K562 (cell line): ENCODE data around the gene HSPA4L. TPM values are rescaled to one million over a fixed set of nuclear protein-coding genes. Genes with fewer than 3 reads are reported as not detected.

Source experiments
- ATAC-seq: fragments of 200-7000 bp; cut with Tn5 transposase; 3 replicates; pipeline ENCODE4 v1.9.1; 2020; ENCODE audit warnings: moderate library complexity
- BruUV-seq: library from RNA; stranded (reverse); fragments of 400-500 nt; replicated peaks from 2 replicates; lab custom pipeline; 2021; lab: Mats Ljungman, UMichigan
- CTCF ChIA-PET: fragments of 300-600 bp; formaldehyde crosslinking; extraction: SDS; loops from one replicate; lab custom pipeline; 2021; ENCODE audit warnings: low intra/inter-chr PET ratio; lab: Yijun Ruan, JAX
- POLR2A ChIA-PET: fragments of 300-600, 350-650 bp; sonication (Branson Sonifier 250); formaldehyde crosslinking; extraction: SDS; loops from one replicate; lab custom pipeline; 2021; ENCODE audit warnings: antibody characterized with exemption, inconsistent platforms; lab: Yijun Ruan, JAX
- DNase-seq, 4 experiments: peaks; one replicate each; pipeline versions ENCODE4 v3.0.0 to v3.0.0-alpha.2; 2011 to 2018; ENCODE audit warnings: low spot score in 3 of 4, mixed read lengths in 3 of 4; ENCODE audit errors: extremely low read depth in 1 of 4
- FAIRE-seq: peaks from 2 replicates; lab custom pipeline; 2011; peaks lifted over from hg19 to GRCh38; lab: Jason Lieb, UNC
- H2AFZ ChIP-seq: 2 replicates; pipeline ENCODE4 v1.6.0; 2011; ENCODE audit warnings: low read depth, low read length, control low read depth, inconsistent platforms
- H3K27ac ChIP-seq: fragments of 200-600 bp; 3 replicates; pipeline ENCODE4 v1.8.0; 2011; ENCODE audit warnings: low read depth, mild to moderate bottlenecking, control low read depth, inconsistent platforms, low read length, moderate library complexity, mixed read lengths; ENCODE audit errors: extremely low read depth
- H3K27me3 ChIP-seq, 2 experiments: fragments of 300-600 bp in 1 of 2; 2 replicates in 1 of 2; 3 replicates in 1 of 2; pipeline versions ENCODE4 v1.6.0 to v1.8.0; 2011; ENCODE audit warnings: inconsistent platforms in 2 of 2, low read length in 2 of 2, mild to moderate bottlenecking in 1 of 2, mixed read lengths in 1 of 2, moderate library complexity in 1 of 2; ENCODE audit not compliant: control insufficient read depth in 2 of 2, insufficient read depth in 2 of 2
- H3K36me3 ChIP-seq: fragments of 300-600 bp; 3 replicates; pipeline ENCODE4 v1.8.0; 2011; ENCODE audit warnings: mild to moderate bottlenecking, low read length, inconsistent platforms; ENCODE audit not compliant: control insufficient read depth, insufficient read depth
- H3K4me1 ChIP-seq, 2 experiments: fragments of 200-600 bp in 1 of 2; replicated peaks in 1 of 2; 2 replicates in 1 of 2; 3 replicates in 1 of 2; pipeline versions ENCODE4 v1.5.1 to v1.8.0; 2011; ENCODE audit warnings: inconsistent platforms in 2 of 2, low read length in 2 of 2, mild to moderate bottlenecking in 1 of 2, mixed read lengths in 1 of 2, moderate library complexity in 1 of 2; ENCODE audit not compliant: control insufficient read depth in 2 of 2, insufficient read depth in 2 of 2
- H3K4me2 ChIP-seq: 2 replicates; pipeline ENCODE4 v1.6.1; 2011; ENCODE audit warnings: low read length, control low read depth, inconsistent platforms, mixed read lengths; ENCODE audit not compliant: insufficient read depth
- H3K4me3 ChIP-seq: fragments of 200-600 bp; sonication (generic), shearing (Covaris generic); 2 replicates; pipeline ENCODE4 v1.5.1; 2016; ENCODE audit warnings: control low read depth, inconsistent platforms
- H3K79me2 ChIP-seq: fragments of 200-600 bp; 3 replicates; pipeline ENCODE4 v1.8.0; 2011; ENCODE audit warnings: low read length, inconsistent platforms; ENCODE audit not compliant: control insufficient read depth, insufficient read depth
- H3K9ac ChIP-seq, 2 experiments: 2 replicates each; pipeline versions ENCODE4 v1.6.0 to v1.6.1; 2011; ENCODE audit warnings: low read depth in 2 of 2, low read length in 2 of 2, control low read depth in 1 of 2, inconsistent platforms in 1 of 2, mild to moderate bottlenecking in 1 of 2, mixed read lengths in 1 of 2; ENCODE audit not compliant: insufficient read depth in 1 of 2
- H3K9me1 ChIP-seq: one replicate; pipeline ENCODE4 v1.6.0; 2011; ENCODE audit warnings: inconsistent platforms, mild to moderate bottlenecking, low read length, moderate library complexity; ENCODE audit not compliant: control insufficient read depth, insufficient read depth
- H3K9me3 ChIP-seq: replicated peaks from 2 replicates; pipeline ENCODE4 v1.5.1; 2011; ENCODE audit warnings: low read depth, low read length, inconsistent platforms; ENCODE audit not compliant: control insufficient read depth, insufficient read depth
- H4K20me1 ChIP-seq: replicated peaks from 2 replicates; pipeline ENCODE4 v1.6.1; 2011; ENCODE audit warnings: low read length, inconsistent platforms, mixed read lengths; ENCODE audit not compliant: control insufficient read depth, insufficient read depth
- CAMTA2 ChIP-seq: fragments of 250-450 bp; sonication (Bioruptor Pico); conservative IDR thresholded peaks from 2 replicates; pipeline ENCODE4 v1.5.1; 2022
- CHD1 ChIP-seq: fragments of 200-600 bp; sonication (generic); IDR thresholded peaks from one replicate; pipeline ENCODE4 v1.6.1; 2012; ENCODE audit warnings: mild to moderate bottlenecking, moderate library complexity, low read length, inconsistent platforms
- CXXC5 ChIP-seq: fragments of 250-450 bp; sonication (Bioruptor Pico); IDR thresholded peaks from 2 replicates; pipeline ENCODE4 v1.8.0; 2022; ENCODE audit warnings: inconsistent platforms, mild to moderate bottlenecking, moderate library complexity
- ETV5 ChIP-seq: sonication (generic); formaldehyde crosslinking; IDR thresholded peaks from 2 replicates; pipeline ENCODE4 v1.4.0; 2020; ENCODE audit warnings: low read depth, mild to moderate bottlenecking, missing genetic modification reagents
- JUND ChIP-seq, 2 experiments: IDR thresholded peaks; 2 replicates in 1 of 2; 3 replicates in 1 of 2; pipeline ENCODE4 v1.6.1; 2011; ENCODE audit warnings: borderline replicate concordance in 2 of 2, low read depth in 2 of 2, low read length in 2 of 2, improper control_type of control experiment in 1 of 2, missing biosample characterization in 1 of 2, missing genetic modification characterization in 1 of 2, missing genetic modification reagents in 1 of 2
- MAZ ChIP-seq, 2 experiments: fragments of 450-650 bp in 1 of 2; sonication (generic) in 1 of 2; formaldehyde crosslinking; IDR thresholded peaks in 1 of 2; conservative IDR thresholded peaks in 1 of 2; 2 replicates each; pipeline versions ENCODE4 v1.4.0 to v1.5.0; 2020; ENCODE audit warnings: mild to moderate bottlenecking in 1 of 2, missing genetic modification reagents in 1 of 2
- PCBP1 ChIP-seq: fragments of 200-400 bp; formaldehyde crosslinking; IDR thresholded peaks from 2 replicates; pipeline ENCODE4 v1.6.1; 2018; ENCODE audit warnings: mild to moderate bottlenecking, low read depth, low read length; ENCODE audit not compliant: poor library complexity, severe bottlenecking
- PCBP2 ChIP-seq: fragments of 200-400 bp; formaldehyde crosslinking; IDR thresholded peaks from 2 replicates; pipeline ENCODE4 v1.6.1; 2018; ENCODE audit warnings: low read length, low read depth, mild to moderate bottlenecking, moderate library complexity; ENCODE audit not compliant: poor library complexity, severe bottlenecking
- SP1 ChIP-seq: sonication (generic); formaldehyde crosslinking; IDR thresholded peaks from 2 replicates; pipeline ENCODE4 v1.8.1; 2022; ENCODE audit warnings: mild to moderate bottlenecking, missing genetic modification reagents
- SP2 ChIP-seq: IDR thresholded peaks from 2 replicates; pipeline ENCODE4 v1.6.1; 2011; ENCODE audit warnings: mild to moderate bottlenecking, low read depth, low read length, moderate library complexity; ENCODE audit not compliant: poor library complexity, severe bottlenecking; ENCODE audit errors: extremely low read depth
- TAL1 ChIP-seq: fragments of 450-650 bp; IDR thresholded peaks from 2 replicates; pipeline ENCODE4 v1.6.1; 2016; ENCODE audit warnings: mild to moderate bottlenecking
- XRCC4 ChIP-seq: IDR thresholded peaks from one replicate; pipeline ENCODE4 v1.6.1; 2011; ENCODE audit not compliant: insufficient read depth, insufficient read length; ENCODE audit errors: extremely low read depth
- ZNF165 ChIP-seq: fragments of 250-450 bp; sonication (Bioruptor Pico); IDR thresholded peaks from 2 replicates; pipeline ENCODE4 v1.4.0; 2020; ENCODE audit warnings: borderline replicate concordance
- ZNF197 ChIP-seq: fragments of 200-800 bp; sonication (Bioruptor generic); IDR thresholded peaks from 2 replicates; pipeline ENCODE4 v1.6.1; 2016; ENCODE audit warnings: low read depth, missing genetic modification characterization, missing compliant biosample characterization
- ZNF445 ChIP-seq: fragments of 250-450 bp; sonication (Bioruptor Pico); IDR thresholded peaks from 2 replicates; pipeline ENCODE4 v1.4.0; 2020; ENCODE audit warnings: low read depth, mild to moderate bottlenecking, moderate library complexity
- ZNF583 ChIP-seq: fragments of 250-450 bp; sonication (Bioruptor Pico); IDR thresholded peaks from 2 replicates; pipeline ENCODE4 v1.4.0; 2020
- WGBS: fragments of 100-300 bp; shearing (Covaris generic); methylation state at CpG from one replicate; pipeline ENCODE4 v1.1.6; 2016; ENCODE audit warnings: low coverage, mixed read lengths; ENCODE audit not compliant: insufficient coverage; ENCODE audit errors: missing lambda C conversion rate; 5-methylcytosine and 5-hydroxymethylcytosine counted together
- in situ Hi-C: fragments of 300-500 bp; cut with MboI; formaldehyde crosslinking; loops from 4 replicates; pipeline ENCODE4 v1.15.0; 2018; ENCODE audit warnings: inconsistent platforms, mixed read lengths
- intact Hi-C: fragments of 100-400 bp; cut with micrococcal nuclease; formaldehyde crosslinking; loops from 2 replicates; pipeline ENCODE4 v1.14.2; 2022
- polyA plus RNA-seq, 8 experiments: library from polyadenylated mRNA; depleted of rRNA in 4 of 8; stranded (reverse) in 5 of 8; unstranded in 3 of 8; fragments of >200 nt; fragmentation: Nextera tagmentation in 2 of 8; fragmentation: Illumina TruSeq in 1 of 8; extraction: Ambion mirVana in 2 of 8; extraction: Trizol in 1 of 8; gene quantifications; 2 replicates each; pipeline versions ENCODE4 v1.2.1 to v1.2.3, GENCODE V29; 2011 to 2014; ENCODE audit warnings: inconsistent platforms in 1 of 8, missing spikeins in 1 of 8
- total RNA-seq, 7 experiments: library from RNA; depleted of rRNA in 6 of 7; stranded (reverse); fragments of >200 nt in 6 of 7; fragmentation: Illumina TruSeq in 2 of 7; extraction: Trizol in 2 of 7; gene quantifications; 2 replicates each; pipeline versions ENCODE4 v1.2.1 to v1.2.3, GENCODE V29; 2011 to 2021; ENCODE audit warnings: low replicate concordance in 1 of 7
- TF ChIP-seq, protein P1 (sequence below): fragments of 250-450 bp; sonication (Bioruptor Pico); IDR thresholded peaks from 2 replicates; pipeline ENCODE4 v1.8.0; 2021; ENCODE audit warnings: moderate library complexity, mild to moderate bottlenecking, inconsistent platforms
- TF ChIP-seq, protein P2 (sequence below): sonication (generic); formaldehyde crosslinking; IDR thresholded peaks from 2 replicates; pipeline ENCODE4 v1.8.0; 2023; ENCODE audit warnings: mild to moderate bottlenecking, missing genetic modification reagents
- TF ChIP-seq, protein P3 (sequence below): fragments of 450-650 bp; formaldehyde crosslinking; IDR thresholded peaks from 2 replicates; pipeline ENCODE4 v1.4.0; 2022; ENCODE audit warnings: mild to moderate bottlenecking, moderate library complexity

HSPA4L gene
- total and polyA plus RNA-seq, 9 of the 15 experiments (the other 6 are each of a cell fraction or from before 2014, with no cell fraction given) = 12.3 to 37.0 (median 21.7) TPM

DNA sequence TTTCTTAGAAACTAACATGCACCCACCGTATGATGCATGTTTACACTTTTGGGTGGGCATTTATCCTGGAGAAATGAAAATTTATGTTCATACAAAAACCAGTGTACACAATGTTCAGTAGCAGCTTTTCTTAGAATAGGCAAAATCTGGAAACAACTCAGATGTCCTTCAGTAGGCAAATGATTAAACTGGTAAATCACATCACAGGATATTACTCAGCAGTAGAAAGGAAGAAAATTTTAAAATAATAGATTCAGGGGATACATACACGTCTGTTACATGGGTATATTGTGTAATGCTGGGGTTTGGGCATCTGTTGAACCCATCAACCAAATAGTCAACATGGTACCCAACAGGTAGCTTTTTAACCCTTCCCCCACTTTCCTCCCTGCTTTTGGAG lies 25.2 kb upstream of the HSPA4L start:
- POLR2A ChIA-PET = no interaction called here
- Histone ChIP-seq H3K4me3 (no peak overlapping the region), H3K36me3 (no peaks in the 10 kb centered on the region), H3K27me3 (no peaks in the 10 kb centered on the region; a peak in 1 of 5 replicates), H3K27ac (no peak overlapping the region), H3K4me1 (no peaks in the 10 kb centered on the region), H4K20me1 (no peaks in the 10 kb centered on the region), H3K4me2 (no peak overlapping the region)
- FAIRE-seq = no peak
- intact Hi-C loops = no loop called here
- CTCF ChIA-PET = no interaction called here
- WGBS = 9% methylated on average over 2 of the region's 2 CpGs
- TF ChIP-seq ZNF583 (CRISPR knock-in tag) (no peak), TAL1 (no peak), SP1 (CRISPR knock-in tag) (no peak), ZNF165 (CRISPR knock-in tag) (no peak), CXXC5 (CRISPR knock-in tag) (no peak), ZNF197 (CRISPR knock-in tag) (no peak), MAZ (CRISPR knock-in tag; conservative IDR thresholded peaks at IDR 0.05 in 1 of 2, IDR thresholded peaks at IDR 0.05 in 1 of 2) (no peak), JUND (IDR thresholded peaks at IDR 0.05; ENCODE audit: borderline replicate concordance, low read depth, low read length) (no peak), JUND (tag; IDR thresholded peaks at IDR 0.05; ENCODE audit: borderline replicate concordance, low read depth, low read length) (no peak), PCBP2 (no peak), PCBP1 (no peak), CAMTA2 (CRISPR knock-in tag) (no peak), ZNF445 (CRISPR knock-in tag) (no peak), XRCC4 (no peak), SP2 (no peak), CHD1 (no peak), ETV5 (CRISPR knock-in tag) (no peak)
- TF ChIP-seq, protein P1, sequence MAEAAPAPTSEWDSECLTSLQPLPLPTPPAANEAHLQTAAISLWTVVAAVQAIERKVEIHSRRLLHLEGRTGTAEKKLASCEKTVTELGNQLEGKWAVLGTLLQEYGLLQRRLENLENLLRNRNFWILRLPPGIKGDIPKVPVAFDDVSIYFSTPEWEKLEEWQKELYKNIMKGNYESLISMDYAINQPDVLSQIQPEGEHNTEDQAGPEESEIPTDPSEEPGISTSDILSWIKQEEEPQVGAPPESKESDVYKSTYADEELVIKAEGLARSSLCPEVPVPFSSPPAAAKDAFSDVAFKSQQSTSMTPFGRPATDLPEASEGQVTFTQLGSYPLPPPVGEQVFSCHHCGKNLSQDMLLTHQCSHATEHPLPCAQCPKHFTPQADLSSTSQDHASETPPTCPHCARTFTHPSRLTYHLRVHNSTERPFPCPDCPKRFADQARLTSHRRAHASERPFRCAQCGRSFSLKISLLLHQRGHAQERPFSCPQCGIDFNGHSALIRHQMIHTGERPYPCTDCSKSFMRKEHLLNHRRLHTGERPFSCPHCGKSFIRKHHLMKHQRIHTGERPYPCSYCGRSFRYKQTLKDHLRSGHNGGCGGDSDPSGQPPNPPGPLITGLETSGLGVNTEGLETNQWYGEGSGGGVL (CRISPR knock-in tag) = no peak
- TF ChIP-seq, protein P2, sequence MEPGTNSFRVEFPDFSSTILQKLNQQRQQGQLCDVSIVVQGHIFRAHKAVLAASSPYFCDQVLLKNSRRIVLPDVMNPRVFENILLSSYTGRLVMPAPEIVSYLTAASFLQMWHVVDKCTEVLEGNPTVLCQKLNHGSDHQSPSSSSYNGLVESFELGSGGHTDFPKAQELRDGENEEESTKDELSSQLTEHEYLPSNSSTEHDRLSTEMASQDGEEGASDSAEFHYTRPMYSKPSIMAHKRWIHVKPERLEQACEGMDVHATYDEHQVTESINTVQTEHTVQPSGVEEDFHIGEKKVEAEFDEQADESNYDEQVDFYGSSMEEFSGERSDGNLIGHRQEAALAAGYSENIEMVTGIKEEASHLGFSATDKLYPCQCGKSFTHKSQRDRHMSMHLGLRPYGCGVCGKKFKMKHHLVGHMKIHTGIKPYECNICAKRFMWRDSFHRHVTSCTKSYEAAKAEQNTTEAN (CRISPR knock-in tag) = no peak
- TF ChIP-seq, protein P3, sequence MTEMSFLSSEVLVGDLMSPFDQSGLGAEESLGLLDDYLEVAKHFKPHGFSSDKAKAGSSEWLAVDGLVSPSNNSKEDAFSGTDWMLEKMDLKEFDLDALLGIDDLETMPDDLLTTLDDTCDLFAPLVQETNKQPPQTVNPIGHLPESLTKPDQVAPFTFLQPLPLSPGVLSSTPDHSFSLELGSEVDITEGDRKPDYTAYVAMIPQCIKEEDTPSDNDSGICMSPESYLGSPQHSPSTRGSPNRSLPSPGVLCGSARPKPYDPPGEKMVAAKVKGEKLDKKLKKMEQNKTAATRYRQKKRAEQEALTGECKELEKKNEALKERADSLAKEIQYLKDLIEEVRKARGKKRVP (CRISPR knock-in tag) = no peak
- TF ChIP-seq, all 486 proteins: peak for 0
- in situ Hi-C loops = no loop called here
- no peak overlapping the region for H3K9ac ChIP-seq
- no peaks in the 10 kb centered on the region for H3K79me2 ChIP-seq
- no peaks in the 10 kb centered on the region for H3K9me1 ChIP-seq
- H2AFZ ChIP-seq = no peak overlapping the region
- no peaks in the 10 kb centered on the region for H3K9me3 ChIP-seq
- DNase-seq = no peak
- BruUV-seq = no TSS peak
- no peak for ATAC-seq
